Caco-2 (cell line): ENCODE measurements around the gene SMAD2. TPM values are rescaled to one million over a fixed set of nuclear protein-coding genes. Genes with fewer than 3 reads are reported as not detected.

Source experiments
- BruUV-seq: library from RNA; stranded (reverse); fragments of 400-500 nt; replicated peaks from 2 replicates; lab custom pipeline; 2021; lab: Mats Ljungman, UMichigan
- CTCF ChIA-PET: fragments of 300-600 bp; sonication (Branson Sonifier 250); formaldehyde crosslinking; loops from one replicate; lab custom pipeline; 2022; ENCODE audit warnings: antibody characterized with exemption; lab: Charles Lee
- POLR2A ChIA-PET: fragments of 300-600 bp; sonication (Branson Sonifier 250); formaldehyde crosslinking; loops from one replicate; lab custom pipeline; 2022; ENCODE audit warnings: antibody characterized with exemption; lab: Charles Lee
- DNase-seq, 2 experiments: peaks; one replicate each; pipeline versions ENCODE4 v3.0.0 to v3.0.0-alpha.2; 2020 to 2022
- H3K27me3 ChIP-seq: replicated peaks from 2 replicates; pipeline ENCODE4 v1.6.0; 2011; ENCODE audit warnings: low read length; ENCODE audit not compliant: control insufficient read depth, insufficient read depth
- H3K36me3 ChIP-seq: 2 replicates; pipeline ENCODE4 v1.5.1; 2011; ENCODE audit warnings: low read length; ENCODE audit not compliant: control insufficient read depth, insufficient read depth
- H3K4me1 ChIP-seq: fragments of 250-450 bp; sonication (Bioruptor Pico); 2 replicates; pipeline ENCODE4 v1.5.1; 2020; ENCODE audit warnings: mild to moderate bottlenecking
- H3K4me3 ChIP-seq: 2 replicates; pipeline ENCODE4 v1.5.1; 2011; ENCODE audit warnings: low read depth, mild to moderate bottlenecking, control low read depth, low read length
- H3K9me3 ChIP-seq: fragments of 250-450 bp; sonication (Bioruptor Pico); 2 replicates; pipeline ENCODE4 v1.5.1; 2020; ENCODE audit warnings: mild to moderate bottlenecking, moderate library complexity
- H3K27ac Mint-ChIP-seq: one replicate; pipeline ENCODE4 v1.8.0; 2022; ENCODE audit warnings: mixed read lengths; ENCODE audit not compliant: unreplicated experiment
- H3K27me3 Mint-ChIP-seq: one replicate; pipeline ENCODE4 v1.8.0; 2022; ENCODE audit warnings: mixed read lengths; ENCODE audit not compliant: insufficient read depth, unreplicated experiment
- H3K36me3 Mint-ChIP-seq: one replicate; pipeline ENCODE4 v1.8.0; 2022; ENCODE audit warnings: mild to moderate bottlenecking, mixed read lengths; ENCODE audit not compliant: insufficient read depth, unreplicated experiment
- H3K4me1 Mint-ChIP-seq: one replicate; pipeline ENCODE4 v1.8.0; 2022; ENCODE audit warnings: low read depth, mixed read lengths; ENCODE audit not compliant: unreplicated experiment
- H3K4me3 Mint-ChIP-seq: one replicate; pipeline ENCODE4 v1.8.0; 2022; ENCODE audit warnings: mild to moderate bottlenecking, moderate library complexity, mixed read lengths; ENCODE audit not compliant: unreplicated experiment
- H3K9me3 Mint-ChIP-seq: one replicate; pipeline ENCODE4 v1.8.0; 2022; ENCODE audit warnings: mixed read lengths; ENCODE audit not compliant: unreplicated experiment
- CTCF ChIP-seq, 2 experiments: fragments of 200-600 bp in 1 of 2; IDR thresholded peaks; 1 replicate in 1 of 2; 2 replicates in 1 of 2; pipeline versions ENCODE4 v1.5.1 to v1.8.0; 2011 to 2022; ENCODE audit warnings: antibody characterized with exemption in 1 of 2, control low read depth in 1 of 2, inconsistent platforms in 1 of 2, low read depth in 1 of 2, low read length in 1 of 2, mild to moderate bottlenecking in 1 of 2, moderate library complexity in 1 of 2; ENCODE audit not compliant: insufficient read depth in 1 of 2, severe bottlenecking in 1 of 2, unreplicated experiment in 1 of 2
- intact Hi-C: fragments of 100-400 bp; cut with micrococcal nuclease; formaldehyde crosslinking; loops from one replicate; pipeline ENCODE4 v1.10.0; 2022; ENCODE audit not compliant: unreplicated experiment
- total RNA-seq: library from RNA; stranded (reverse); gene quantifications from 2 replicates; pipeline ENCODE4 v1.2.3, GENCODE V29; 2022

The SMAD2 gene
- total RNA-seq, 1 experiment from 2014 or later = 53.5 TPM

- DNase-seq = no peak
- Mint-ChIP-seq H3K4me1 (peaks cover 8% of the 10 kb centered on the region), H3K9me3 (peaks cover 9% of the 10 kb centered on the region), H3K27ac (no peak overlapping the region), H3K36me3 (peaks cover 9% of the 10 kb centered on the region), H3K27me3 (no peaks in the 10 kb centered on the region), H3K4me3 (no peak overlapping the region)
- POLR2A ChIA-PET = no interaction called here
- no peaks in the 10 kb centered on the region for H3K27me3 ChIP-seq
- intact Hi-C loops = no loop called here
- TF ChIP-seq CTCF (IDR thresholded peaks at IDR 0.05; ENCODE audit: insufficient read depth in 1 of 2, low read depth in 1 of 2, low read length in 1 of 2, severe bottlenecking in 1 of 2, unreplicated experiment in 1 of 2) = no peak
- BruUV-seq = no TSS peak
- H3K36me3 ChIP-seq = no peaks in the 10 kb centered on the region
- no peak overlapping the region for H3K4me3 ChIP-seq
- CTCF ChIA-PET = no interaction called here
- no peaks in the 10 kb centered on the region for H3K9me3 ChIP-seq
- H3K4me1 ChIP-seq = no peaks in the 10 kb centered on the region
Observed at GRCh38 chr18:47909484-47909883, 21.0 kb downstream of the SMAD2 start.

GRCh38 chr18:47908592-47908991 is 21.9 kb downstream of the SMAD2 start:
- Mint-ChIP-seq H3K36me3 (peaks cover 9% of the 10 kb centered on the region), H3K4me1 (peaks cover 8% of the 10 kb centered on the region), H3K27me3 (no peaks in the 10 kb centered on the region), H3K4me3 (no peak overlapping the region), H3K27ac (no peak overlapping the region), H3K9me3 (peaks cover 13% of the 10 kb centered on the region)
- ChIA-PET CTCF (no interaction called here), POLR2A (no interaction called here)
- no peaks in the 10 kb centered on the region for H3K36me3 ChIP-seq
- no peaks in the 10 kb centered on the region for H3K27me3 ChIP-seq
- no peak for TF ChIP-seq CTCF (IDR thresholded peaks at IDR 0.05; ENCODE audit: insufficient read depth in 1 of 2, low read depth in 1 of 2, low read length in 1 of 2, severe bottlenecking in 1 of 2, unreplicated experiment in 1 of 2)
- no peak for DNase-seq
- intact Hi-C loops = no loop called here
- no TSS peak for BruUV-seq
- no peak overlapping the region for H3K4me3 ChIP-seq
- no peaks in the 10 kb centered on the region for H3K4me1 ChIP-seq
- no peaks in the 10 kb centered on the region for H3K9me3 ChIP-seq

- BruUV-seq = no TSS peak
- no peak overlapping the region for H3K4me3 Mint-ChIP-seq
- POLR2A ChIA-PET = no interaction called here
- no peaks in the 10 kb centered on the region for H3K27me3 Mint-ChIP-seq
- Histone ChIP-seq H3K4me3 (no peak overlapping the region), H3K27me3 (no peaks in the 10 kb centered on the region), H3K4me1 (no peaks in the 10 kb centered on the region), H3K36me3 (no peaks in the 10 kb centered on the region), H3K9me3 (no peaks in the 10 kb centered on the region)
- H3K27ac Mint-ChIP-seq = no peak overlapping the region
- peaks cover 19% of the 10 kb centered on the region for H3K9me3 Mint-ChIP-seq
- TF ChIP-seq CTCF (IDR thresholded peaks at IDR 0.05; ENCODE audit: insufficient read depth in 1 of 2, low read depth in 1 of 2, low read length in 1 of 2, severe bottlenecking in 1 of 2, unreplicated experiment in 1 of 2) = no peak
- H3K36me3 Mint-ChIP-seq = peaks cover 9% of the 10 kb centered on the region
- intact Hi-C loops = no loop called here
- CTCF ChIA-PET = no interaction called here
- no peak for DNase-seq
- H3K4me1 Mint-ChIP-seq = no peaks in the 10 kb centered on the region
Observed at GRCh38 chr18:47906408-47906807, 24.1 kb downstream of the SMAD2 start.
